Breast epithelium (tissue), 4 donors: ENCODE results near the gene MPDU1. TPM values are rescaled to one million over a fixed set of nuclear protein-coding genes. Genes with fewer than 3 reads are reported as not detected.
A peak's percentile ranks its signal among the peaks of the same experiment; 100 is the strongest.

Source experiments
- DNase-seq, 2 donors: peaks; one replicate each; pipeline ENCODE4 v3.0.0-alpha.2; 2019; ENCODE audit warnings: low spot score in 2 of 2
- H3K27ac ChIP-seq, 2 donors: fragments of 200-600 bp; sonication (generic) in 1 of 2; one replicate each; pipeline ENCODE4 v1.5.1; 2016 to 2019; ENCODE audit warnings: mild to moderate bottlenecking in 1 of 2
- H3K27me3 ChIP-seq, 2 donors: fragments of 200-600 bp; sonication (generic) in 1 of 2; one replicate each; pipeline versions ENCODE4 v1.5.1 to v1.6.0; 2017 to 2019; ENCODE audit warnings: control low read depth in 1 of 2, mild to moderate bottlenecking in 1 of 2
- H3K36me3 ChIP-seq: fragments of 200-600 bp; one replicate; pipeline ENCODE4 v1.5.1; 2019
- H3K4me1 ChIP-seq, 2 donors: fragments of 200-600 bp; sonication (generic); one replicate each; pipeline ENCODE4 v1.5.1; 2016 to 2019; ENCODE audit warnings: control low read depth in 1 of 2
- H3K4me3 ChIP-seq, 3 donors: fragments of 200-600 bp; sonication (generic); 1 replicate in 2 of 3; 2 replicates in 1 of 3; pipeline ENCODE4 v1.5.1; 2016 to 2019; ENCODE audit warnings: mild to moderate bottlenecking in 3 of 3, moderate library complexity in 2 of 3
- H3K9me3 ChIP-seq, 2 donors: fragments of 200-600 bp; sonication (generic) in 1 of 2; one replicate each; pipeline ENCODE4 v1.5.1; 2016 to 2019; ENCODE audit warnings: control low read depth in 1 of 2
- CTCF ChIP-seq, 3 donors: fragments of 450-650 bp; IDR thresholded peaks; one replicate each; pipeline ENCODE4 v1.5.1; 2016 to 2017; ENCODE audit warnings: antibody characterized with exemption in 3 of 3, mild to moderate bottlenecking in 3 of 3, moderate library complexity in 3 of 3
- POLR2A ChIP-seq: fragments of 450-650 bp; IDR thresholded peaks from one replicate; pipeline ENCODE4 v1.6.1; 2016; ENCODE audit warnings: antibody characterized with exemption, mild to moderate bottlenecking, moderate library complexity
- POLR2AphosphoS5 ChIP-seq, 3 donors: sonication (generic); formaldehyde crosslinking; IDR thresholded peaks; one replicate each; pipeline ENCODE4 v1.6.1; 2017; ENCODE audit warnings: antibody characterized with exemption in 3 of 3
- intact Hi-C: fragments of 100-400 bp; cut with DNase I; formaldehyde crosslinking; loops from one replicate; pipeline ENCODE4 v1.15.1; 2023; ENCODE audit warnings: low total_unique reads
- total RNA-seq, 3 donors: library from RNA; depleted of rRNA; stranded (reverse); fragments of >200 nt; gene quantifications; one replicate each; pipeline ENCODE4 v1.1.0, GENCODE V29; 2016

The MPDU1 gene
- total RNA-seq, 3 donors from 2014 or later: 66.6 to 140 (median 74.4) TPM

GRCh38 chr17:7626956-7627249, 43.3 kb downstream of the MPDU1 start:
- TF ChIP-seq CTCF (IDR thresholded peaks at IDR 0.05) (no peak), POLR2AphosphoS5 (IDR thresholded peaks at IDR 0.05) (no peak), POLR2A (no peak)
- Histone ChIP-seq H3K27me3 (no peaks in the 10 kb centered on the region), H3K36me3 (no peaks in the 10 kb centered on the region), H3K4me1 (no peaks in the 10 kb centered on the region), H3K27ac (peak overlapping the region; percentile 97), H3K9me3 (no peaks in the 10 kb centered on the region), H3K4me3 (peak overlapping the region; percentile 78 to 94 (median 82))
- intact Hi-C loops: no loop called here
- DNase-seq: no peak

GRCh38 chr17:7627250-7628121, 43.8 kb downstream of the MPDU1 start, which contains the start of gene SAT2:
TSS of gene SAT2 (minus strand) at chr17:7627821. CDS start at chr17:7627635, 186 bp downstream.
- DNase-seq: peak; percentile 94 to 95
- intact Hi-C loops: no loop called here
- H3K27me3 ChIP-seq: no peaks in the 10 kb centered on the region
- peak within 1 kb of the TSS; percentile 78 to 94 (median 82) for H3K4me3 ChIP-seq
- TF ChIP-seq POLR2AphosphoS5 (IDR thresholded peaks at IDR 0.05): peak; percentile 57 to 86 (median 85)
- peak; percentile 79 for TF ChIP-seq POLR2A
- no peak for TF ChIP-seq CTCF (IDR thresholded peaks at IDR 0.05)
- H3K4me1 ChIP-seq: no peaks in the 10 kb centered on the region
- no peaks in the 10 kb centered on the region for H3K36me3 ChIP-seq
- H3K27ac ChIP-seq: peak within 1 kb of the TSS; percentile 97
- H3K9me3 ChIP-seq: no peaks in the 10 kb centered on the region

GRCh38 chr17:7629939-7630571, 46.4 kb downstream of the MPDU1 start, which contains the start of gene SHBG:
TSS of gene SHBG (plus strand) at chr17:7630135. CDS start at chr17:7630173, 38 bp downstream.
- intact Hi-C loops: no loop called here
- Histone ChIP-seq H3K4me3 (no peak within 1 kb of the TSS), H3K27ac (no peak within 1 kb of the TSS), H3K4me1 (no peaks in the 10 kb centered on the region), H3K27me3 (no peaks in the 10 kb centered on the region), H3K9me3 (no peaks in the 10 kb centered on the region), H3K36me3 (no peaks in the 10 kb centered on the region)
- TF ChIP-seq POLR2A (no peak), POLR2AphosphoS5 (IDR thresholded peaks at IDR 0.05) (no peak), CTCF (IDR thresholded peaks at IDR 0.05) (no peak)
- no peak for DNase-seq

GRCh38 chr17:7631398-7632380, 48.0 kb downstream of the MPDU1 start:
- no peak overlapping the region for H3K4me3 ChIP-seq
- H3K36me3 ChIP-seq: no peaks in the 10 kb centered on the region
- H3K9me3 ChIP-seq: no peaks in the 10 kb centered on the region
- no peak for DNase-seq
- no peaks in the 10 kb centered on the region for H3K4me1 ChIP-seq
- no peak for TF ChIP-seq CTCF (IDR thresholded peaks at IDR 0.05)
- no peak for TF ChIP-seq POLR2A
- no peak for TF ChIP-seq POLR2AphosphoS5 (IDR thresholded peaks at IDR 0.05)
- H3K27ac ChIP-seq: no peak overlapping the region
- intact Hi-C loops: loop anchor here (1.0 kb wide), 1 partner anchor 12 kb away; no protein-coding TSS in a partner anchor
- H3K27me3 ChIP-seq: no peaks in the 10 kb centered on the region
